ENCODE results near the gene TPTE.
"Not testable (repeated sequence)": the region's sequence is repeated elsewhere in the genome, so short reads cannot be mapped to it uniquely, and the experiment has no call there.

DNA sequence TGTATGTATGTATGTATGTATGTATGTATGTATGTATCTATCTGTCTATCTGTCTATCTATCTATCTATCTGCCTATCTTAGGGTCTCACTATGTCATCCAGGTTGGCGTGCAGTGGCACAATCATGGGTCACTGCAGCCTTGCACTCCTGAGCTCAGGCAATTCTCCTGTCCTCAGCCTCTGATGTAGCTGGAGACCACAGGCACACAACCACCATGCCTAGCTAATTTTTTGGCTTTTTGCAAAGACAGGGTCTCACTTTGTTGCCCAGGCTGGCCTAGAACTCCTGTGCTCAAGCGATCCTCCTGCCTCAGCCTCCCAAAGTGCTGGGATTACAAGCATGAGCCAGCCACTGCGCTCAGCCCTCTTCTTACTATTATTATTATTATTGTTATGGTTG is 4.5 kb upstream of the TPTE start:
- TF ChIP-seq, protein P1, sequence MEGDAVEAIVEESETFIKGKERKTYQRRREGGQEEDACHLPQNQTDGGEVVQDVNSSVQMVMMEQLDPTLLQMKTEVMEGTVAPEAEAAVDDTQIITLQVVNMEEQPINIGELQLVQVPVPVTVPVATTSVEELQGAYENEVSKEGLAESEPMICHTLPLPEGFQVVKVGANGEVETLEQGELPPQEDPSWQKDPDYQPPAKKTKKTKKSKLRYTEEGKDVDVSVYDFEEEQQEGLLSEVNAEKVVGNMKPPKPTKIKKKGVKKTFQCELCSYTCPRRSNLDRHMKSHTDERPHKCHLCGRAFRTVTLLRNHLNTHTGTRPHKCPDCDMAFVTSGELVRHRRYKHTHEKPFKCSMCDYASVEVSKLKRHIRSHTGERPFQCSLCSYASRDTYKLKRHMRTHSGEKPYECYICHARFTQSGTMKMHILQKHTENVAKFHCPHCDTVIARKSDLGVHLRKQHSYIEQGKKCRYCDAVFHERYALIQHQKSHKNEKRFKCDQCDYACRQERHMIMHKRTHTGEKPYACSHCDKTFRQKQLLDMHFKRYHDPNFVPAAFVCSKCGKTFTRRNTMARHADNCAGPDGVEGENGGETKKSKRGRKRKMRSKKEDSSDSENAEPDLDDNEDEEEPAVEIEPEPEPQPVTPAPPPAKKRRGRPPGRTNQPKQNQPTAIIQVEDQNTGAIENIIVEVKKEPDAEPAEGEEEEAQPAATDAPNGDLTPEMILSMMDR (IDR thresholded peaks at IDR 0.05) = not testable (repeated sequence)
- not testable (repeated sequence) for TF ChIP-seq POLR2A (IDR thresholded peaks at IDR 0.05)
